ENCODE measurements around the gene FAM120C. TPM values are rescaled to one million over a fixed set of nuclear protein-coding genes. Genes with fewer than 3 reads are reported as not detected.

The FAM120C gene
- total and polyA plus RNA-seq, 2 experiments from 2014 or later, result 9.3 to 9.8 TPM

DNA sequence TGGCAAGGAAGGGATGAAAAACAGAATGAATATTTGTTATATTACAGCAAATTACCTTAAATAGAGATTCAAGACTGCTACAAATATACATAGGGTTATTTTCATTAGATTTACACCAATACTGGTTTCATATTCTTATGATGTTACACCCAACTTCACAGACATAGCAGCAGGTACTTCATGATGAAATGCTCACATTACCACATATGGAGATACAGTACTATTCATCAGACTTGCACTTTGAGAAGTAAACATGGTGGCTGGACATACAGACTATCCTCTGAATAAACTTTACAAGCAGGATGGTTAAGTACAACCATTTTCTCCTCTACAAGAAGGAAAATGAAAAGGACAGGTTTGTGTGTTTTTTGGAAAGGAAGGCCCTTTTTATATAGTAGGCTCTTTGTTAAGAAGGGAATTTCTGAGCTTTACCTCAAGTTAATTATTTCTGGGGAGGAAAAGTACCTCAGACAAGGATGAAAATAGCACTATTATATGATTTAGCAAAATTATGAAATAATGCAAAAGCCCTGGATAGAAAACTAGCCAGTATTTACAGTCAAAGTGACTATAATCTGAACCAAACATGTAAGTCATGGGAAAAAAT lies 12.0 kb upstream of the FAM120C start:
- Histone ChIP-seq H3F3A (replicated peaks; ENCODE audit: low read depth) (no peaks in the 10 kb centered on the region), H3K9me2 (ENCODE audit: insufficient read depth) (no peaks in the 10 kb centered on the region), H3K36me3 (ENCODE audit: insufficient read depth) (no peaks in the 10 kb centered on the region), H3K4me1 (ENCODE audit: insufficient read depth) (peaks cover 13% of the 10 kb centered on the region), H3K27me3 (ENCODE audit: insufficient read depth) (no peaks in the 10 kb centered on the region), H4K20me1 (replicated peaks; ENCODE audit: insufficient read depth) (no peaks in the 10 kb centered on the region), H3K4me3 (no peak overlapping the region), H3K4me2 (no peak overlapping the region), H3K79me2 (replicated peaks; ENCODE audit: insufficient read depth) (no peaks in the 10 kb centered on the region), H2AFZ (no peak overlapping the region), H3K27ac (ENCODE audit: low read depth) (no peak overlapping the region)
- Mint-ChIP-seq H3K27ac (no peak overlapping the region), H3K36me3 (ENCODE audit: low read depth) (no peaks in the 10 kb centered on the region; the same call in 2 of the 3 replicates), H3K4me1 (peaks cover 10% of the 10 kb centered on the region; the same call in 2 of the 3 replicates), H3K9me3 (no peaks in the 10 kb centered on the region), H3K4me3 (no peak overlapping the region), H3K27me3 (ENCODE audit: insufficient read depth, low read depth, poor library complexity) (peaks cover 2% of the 10 kb centered on the region)
- DNase-seq (ENCODE audit: low spot score) (no peak), ATAC-seq (no peak)
- TF ChIP-seq EZH2 (IDR thresholded peaks at IDR 0.05; ENCODE audit: low read depth, unreplicated experiment) (no peak), STAT1 (IDR thresholded peaks at IDR 0.05; ENCODE audit: unreplicated experiment) (no peak), CREB1 (CRISPR knock-in tag; IDR thresholded peaks at IDR 0.05; ENCODE audit: low read depth) (no peak)

DNA sequence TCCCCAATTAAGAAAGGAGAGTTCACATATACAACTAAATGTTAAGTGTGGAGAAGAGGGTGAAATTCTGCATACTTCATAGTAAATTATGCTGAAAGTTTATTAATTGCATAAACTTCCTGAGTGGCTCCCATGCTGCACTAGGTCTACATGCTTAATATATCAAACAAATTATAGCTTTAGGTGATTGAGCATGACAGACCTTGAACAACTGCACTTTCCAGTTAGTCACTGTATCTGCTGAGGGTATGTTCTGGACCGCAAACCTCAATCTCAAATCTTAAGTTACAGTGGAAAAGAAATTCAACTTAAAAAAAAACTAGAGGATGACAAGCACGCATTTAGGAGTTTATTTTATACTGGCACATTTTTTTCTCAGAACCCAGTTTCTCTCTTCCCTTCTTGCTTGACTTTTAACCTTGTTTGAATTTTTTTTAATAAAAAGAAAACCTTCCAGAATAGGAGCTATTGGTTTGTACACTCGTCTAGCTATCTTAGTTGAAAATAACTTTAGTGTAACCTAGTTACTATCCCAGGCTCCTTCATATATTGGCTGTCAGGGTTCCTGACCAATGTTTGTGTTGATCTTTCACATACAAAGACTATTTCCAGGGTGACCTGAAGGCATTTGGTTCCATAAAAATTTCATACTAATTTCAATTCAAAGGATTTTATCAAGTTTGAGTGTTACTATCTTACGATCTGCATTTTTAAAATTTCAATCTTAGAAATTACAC lies 10.2 kb upstream of the FAM120C start:
- H3K36me3 Mint-ChIP-seq (ENCODE audit: low read depth), result no peaks in the 10 kb centered on the region; the same call in 2 of the 3 replicates
- Histone ChIP-seq H3F3A (replicated peaks; ENCODE audit: low read depth) (no peaks in the 10 kb centered on the region), H3K4me3 (no peak overlapping the region), H3K4me2 (no peak overlapping the region), H2AFZ (no peak overlapping the region), H3K9me2 (ENCODE audit: insufficient read depth) (no peaks in the 10 kb centered on the region), H3K4me1 (ENCODE audit: insufficient read depth) (peaks cover 6% of the 10 kb centered on the region), H3K27me3 (ENCODE audit: insufficient read depth) (no peaks in the 10 kb centered on the region), H3K79me2 (replicated peaks; ENCODE audit: insufficient read depth) (no peaks in the 10 kb centered on the region), H3K36me3 (ENCODE audit: insufficient read depth) (no peaks in the 10 kb centered on the region), H4K20me1 (replicated peaks; ENCODE audit: insufficient read depth) (no peaks in the 10 kb centered on the region), H3K27ac (ENCODE audit: low read depth) (no peak overlapping the region)
- TF ChIP-seq NANOG (IDR thresholded peaks at IDR 0.05; ENCODE audit: borderline replicate concordance), result no peak
- TF ChIP-seq JUNB (IDR thresholded peaks at IDR 0.05; ENCODE audit: unreplicated experiment), result no peak
- TF ChIP-seq EZH2 (IDR thresholded peaks at IDR 0.05; ENCODE audit: low read depth, unreplicated experiment), result no peak
- TF ChIP-seq, protein P1, sequence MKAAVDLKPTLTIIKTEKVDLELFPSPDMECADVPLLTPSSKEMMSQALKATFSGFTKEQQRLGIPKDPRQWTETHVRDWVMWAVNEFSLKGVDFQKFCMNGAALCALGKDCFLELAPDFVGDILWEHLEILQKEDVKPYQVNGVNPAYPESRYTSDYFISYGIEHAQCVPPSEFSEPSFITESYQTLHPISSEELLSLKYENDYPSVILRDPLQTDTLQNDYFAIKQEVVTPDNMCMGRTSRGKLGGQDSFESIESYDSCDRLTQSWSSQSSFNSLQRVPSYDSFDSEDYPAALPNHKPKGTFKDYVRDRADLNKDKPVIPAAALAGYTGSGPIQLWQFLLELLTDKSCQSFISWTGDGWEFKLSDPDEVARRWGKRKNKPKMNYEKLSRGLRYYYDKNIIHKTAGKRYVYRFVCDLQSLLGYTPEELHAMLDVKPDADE (IDR thresholded peaks at IDR 0.05), result no peak
- TF ChIP-seq ZNF114 (CRISPR knock-in tag; IDR thresholded peaks at IDR 0.05), result no peak
- TF ChIP-seq STAT1 (IDR thresholded peaks at IDR 0.05; ENCODE audit: unreplicated experiment), result no peak
- ATAC-seq (no peak), DNase-seq (ENCODE audit: low spot score) (no peak)
- peaks cover 2% of the 10 kb centered on the region for H3K27me3 Mint-ChIP-seq (ENCODE audit: insufficient read depth, low read depth, poor library complexity)
- peaks cover 2% of the 10 kb centered on the region; the same call in 2 of the 3 replicates for H3K4me1 Mint-ChIP-seq
- H3K27ac Mint-ChIP-seq, result no peak overlapping the region
- no peak overlapping the region for H3K4me3 Mint-ChIP-seq
- H3K9me3 Mint-ChIP-seq, result no peaks in the 10 kb centered on the region

- Mint-ChIP-seq H3K27me3 (ENCODE audit: insufficient read depth, low read depth, poor library complexity) (no peaks in the 10 kb centered on the region), H3K4me3 (no peak overlapping the region), H3K27ac (no peak overlapping the region), H3K9me3 (no peaks in the 10 kb centered on the region), H3K4me1 (peaks cover 33% of the 10 kb centered on the region), H3K36me3 (ENCODE audit: low read depth) (no peaks in the 10 kb centered on the region; the same call in 2 of the 3 replicates)
- Histone ChIP-seq H3K27ac (ENCODE audit: low read depth) (no peak overlapping the region), H3K9me2 (ENCODE audit: insufficient read depth) (no peaks in the 10 kb centered on the region), H3K79me2 (replicated peaks; ENCODE audit: insufficient read depth) (peaks cover 31% of the 10 kb centered on the region), H3K4me2 (no peak overlapping the region), H3K36me3 (ENCODE audit: insufficient read depth) (no peaks in the 10 kb centered on the region), H3F3A (replicated peaks; ENCODE audit: low read depth) (no peaks in the 10 kb centered on the region), H2AFZ (no peak overlapping the region), H3K27me3 (ENCODE audit: insufficient read depth) (no peaks in the 10 kb centered on the region), H3K4me3 (no peak overlapping the region), H3K4me1 (ENCODE audit: insufficient read depth) (peaks cover 11% of the 10 kb centered on the region), H4K20me1 (replicated peaks; ENCODE audit: insufficient read depth) (no peaks in the 10 kb centered on the region; the same call in 1 of the 2 replicates)
- DNase-seq (ENCODE audit: low spot score), result no peak
- no peak for ATAC-seq
- no peak for TF ChIP-seq CREB1 (CRISPR knock-in tag; IDR thresholded peaks at IDR 0.05; ENCODE audit: low read depth)
- no peak for TF ChIP-seq EZH2 (IDR thresholded peaks at IDR 0.05; ENCODE audit: low read depth, unreplicated experiment)
- no peak for TF ChIP-seq REST (IDR thresholded peaks at IDR 0.05; ENCODE audit: unreplicated experiment)
- TF ChIP-seq POLR2AphosphoS5 (IDR thresholded peaks at IDR 0.05; ENCODE audit: low read depth), result no peak
- TF ChIP-seq EZH2phosphoT487 (IDR thresholded peaks at IDR 0.05; ENCODE audit: unreplicated experiment), result no peak
- TF ChIP-seq JUNB (IDR thresholded peaks at IDR 0.05; ENCODE audit: unreplicated experiment), result no peak
- no peak for TF ChIP-seq NANOG (IDR thresholded peaks at IDR 0.05; ENCODE audit: borderline replicate concordance)
- TF ChIP-seq, protein P1 (IDR thresholded peaks at IDR 0.05), result no peak
Measured at GRCh38 chrX:54184474-54184873, 1.4 kb upstream of the FAM120C start.
